ENCODE measurements around the gene MPO. TPM values are rescaled to one million over a fixed set of nuclear protein-coding genes. Genes with fewer than 3 reads are reported as not detected.

The MPO gene
- total and polyA plus RNA-seq, 2 donors (not counting 1 experiment from before 2014, with no cell fraction given) = 0.07 TPM; not detected in 1

- no peaks in the 10 kb centered on the region for H3K9me3 Mint-ChIP-seq (ENCODE audit: insufficient read depth)
- peaks cover 24 to 40% of the 10 kb centered on the region in 2 donors for H3K4me1 ChIP-seq (ENCODE audit: control insufficient read depth in 2 of 2, insufficient read depth in 2 of 2, low read length in 2 of 2)
These were observed 41.1 kb upstream of the MPO start for GRCh38 chr17:58321571-58322525.

More at GRCh38 chr17:58321571-58322525, 41.1 kb upstream of the MPO start:
- H3K9me3 ChIP-seq (ENCODE audit: control extremely low read depth in 1 of 3, control insufficient read depth in 2 of 3, insufficient read depth in 1 of 3, low read length in 2 of 3) = no peaks in the 10 kb centered on the region
- no peaks in the 10 kb centered on the region for H3K27me3 Mint-ChIP-seq
- peaks cover 19% of the 10 kb centered on the region for H3K79me2 ChIP-seq (ENCODE audit: control insufficient read depth, insufficient read depth, low read length)
- WGBS (ENCODE audit: insufficient coverage) = 98% methylated on average over 15 of the region's 18 CpGs
- H3K4me1 Mint-ChIP-seq = peaks cover 39% of the 10 kb centered on the region
- POLR2A ChIA-PET = interaction anchor here (1.1 to 19.3 kb wide), 3 partner anchors 10 to 30 kb away, joined by 6 to 663 read pairs (median 7); partner anchors contain the start of gene SUPT4H1
- no peak overlapping the region for H3K27ac ChIP-seq (ENCODE audit: low read length in 2 of 2)
- intact Hi-C loops (cut with micrococcal nuclease) = no loop called here
- DNase-seq (no peak), ATAC-seq (ENCODE audit: low read depth) (no peak)
- no peak overlapping the region for H2AFZ ChIP-seq (ENCODE audit: insufficient read depth, low read depth, low read length, poor library complexity, severe bottlenecking)
- H3K4me3 Mint-ChIP-seq = no peak overlapping the region
- no peak overlapping the region for H3K4me3 ChIP-seq (ENCODE audit: control extremely low read depth in 1 of 5, extremely low read depth in 1 of 5, insufficient read depth in 1 of 5, low read depth in 2 of 5, low read length in 4 of 5)
- no peak overlapping the region for H3K9ac ChIP-seq (ENCODE audit: low read length)
- CTCF ChIA-PET = interaction anchor here (1.3 to 17.9 kb wide), 3 partner anchors 20 to 96 kb away, joined by 5 to 587 read pairs (median 6); partner anchors contain the start of gene RNF43
- H3K27me3 ChIP-seq (replicated peaks in 1 of 4; ENCODE audit: control extremely low read depth in 1 of 4, control insufficient read depth in 3 of 4, insufficient read depth in 4 of 4, low read length in 3 of 4) = no peaks in the 10 kb centered on the region
- TF ChIP-seq CTCF (IDR thresholded peaks at IDR 0.05) (no peak), EZH2 (IDR thresholded peaks at IDR 0.05; ENCODE audit: borderline replicate concordance, insufficient read depth, low read depth, low read length, poor library complexity, severe bottlenecking) (no peak)
- no peaks in the 10 kb centered on the region for H3K36me3 ChIP-seq (replicated peaks in 1 of 2; ENCODE audit: control extremely low read depth in 1 of 2, control insufficient read depth in 1 of 2, extremely low read depth in 1 of 2, insufficient read depth in 2 of 2, low read length in 1 of 2)
- no peak overlapping the region for H3K27ac Mint-ChIP-seq
- H3K4me2 ChIP-seq (replicated peaks; ENCODE audit: low read depth, low read length, poor library complexity, severe bottlenecking) = no peak overlapping the region
- H4K20me1 ChIP-seq (ENCODE audit: control insufficient read depth, insufficient read depth, low read length, poor library complexity, severe bottlenecking) = no peaks in the 10 kb centered on the region
